Mammary epithelial cell (primary cell): ENCODE data around the gene HAAO.

Source experiments
- CTCF ChIP-seq, 2 donors: IDR thresholded peaks in 1 of 2; conservative IDR thresholded peaks in 1 of 2; 2 replicates each; pipeline ENCODE4 v1.5.1; 2011 to 2012; ENCODE audit warnings: inconsistent platforms in 2 of 2, low read length in 2 of 2, mild to moderate bottlenecking in 2 of 2, control low read depth in 1 of 2, low read depth in 1 of 2; ENCODE audit not compliant: insufficient read depth in 1 of 2; ENCODE audit errors: extremely low read depth in 1 of 2
- EZH2 ChIP-seq: IDR thresholded peaks from 2 replicates; pipeline ENCODE4 v1.6.1; 2012; ENCODE audit warnings: low read length, inconsistent platforms, borderline replicate concordance

GRCh38 chr2:42788478-42788793, 3.9 kb downstream of the HAAO start:
- TF ChIP-seq CTCF (conservative IDR thresholded peaks at IDR 0.05 in 1 of 2, IDR thresholded peaks at IDR 0.05 in 1 of 2; ENCODE audit: extremely low read depth in 1 of 2, insufficient read depth in 1 of 2, low read depth in 1 of 2, low read length in 2 of 2) (no peak), EZH2 (no peak)
